Left forelimb (tissue), 1 donor: ENCODE measurements around the gene ACTN4.

Source experiments
- DNase-seq: peaks from one replicate; pipeline ENCODE4 v3.0.0-alpha.2; 2018; ENCODE audit warnings: low spot score

ACTN4 gene

GRCh38 chr19:38635483-38636399 is 11.7 kb upstream of the ACTN4 start:
- DNase-seq: no peak

DNA sequence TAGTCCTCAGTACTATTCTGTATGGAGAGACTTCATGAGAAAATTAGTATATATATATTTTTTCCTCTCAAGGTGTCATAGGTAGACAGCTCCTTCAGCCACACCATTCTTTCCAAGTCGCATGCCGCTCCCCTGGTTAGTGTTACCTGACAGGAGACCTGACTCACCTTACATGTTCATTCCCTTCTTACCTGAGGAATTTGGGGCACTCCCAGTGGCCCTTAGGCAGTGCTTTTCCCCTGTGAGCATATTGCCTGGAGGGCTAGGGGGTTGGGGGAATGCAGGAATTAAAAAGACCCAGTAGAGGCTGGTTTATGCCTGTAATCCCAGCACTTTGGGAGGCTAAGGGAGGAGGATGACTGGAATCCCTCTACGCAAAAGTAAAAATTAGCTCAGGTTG is 9.0 kb upstream of the ACTN4 start:
- no peak for DNase-seq

GRCh38 chr19:38639679-38640078 is 7.8 kb upstream of the ACTN4 start:
- DNase-seq: no peak

- no peak for DNase-seq
Measured at GRCh38 chr19:38640368-38640767, 7.1 kb upstream of the ACTN4 start.

DNA sequence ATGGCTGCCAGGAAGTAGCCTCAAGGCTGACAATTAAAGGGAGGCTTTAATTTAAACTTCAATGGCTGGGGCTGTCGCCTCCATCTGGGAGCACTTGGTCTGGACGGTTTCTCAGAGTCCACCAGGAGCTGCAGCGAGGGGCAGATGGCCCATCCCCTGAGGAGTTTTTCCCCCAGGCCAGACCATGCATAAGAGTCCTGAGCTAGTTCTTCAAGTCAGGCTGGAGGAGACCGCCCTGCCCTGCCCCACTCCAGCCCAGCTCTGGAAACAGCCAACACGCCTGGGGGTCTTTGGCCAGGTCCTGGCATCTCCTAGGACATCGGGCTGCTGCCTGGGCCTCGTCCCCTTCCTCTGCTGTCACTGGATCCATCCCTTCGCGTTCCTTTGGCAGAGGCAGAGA is 5.3 kb upstream of the ACTN4 start:
- no peak for DNase-seq

DNA sequence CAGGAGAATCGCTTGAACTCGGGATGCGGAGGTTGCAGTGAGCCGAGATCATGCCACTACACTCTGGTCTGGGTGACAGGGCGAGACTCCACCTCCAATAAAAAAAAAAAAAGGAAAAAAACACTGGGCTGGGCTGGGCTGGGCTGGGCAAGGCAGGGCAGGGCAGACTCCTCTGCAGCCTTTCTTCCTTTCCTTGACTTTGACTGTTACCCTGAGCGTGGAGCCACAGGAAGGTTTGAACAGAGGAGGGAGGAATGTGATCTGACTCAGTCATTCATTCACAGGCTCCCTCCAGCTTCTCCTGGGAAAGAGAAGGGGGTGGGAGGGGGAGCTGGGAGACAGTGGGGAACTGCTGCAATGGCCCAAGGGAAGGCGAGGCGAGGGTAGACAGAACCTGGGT is 2.7 kb upstream of the ACTN4 start:
- no peak for DNase-seq

DNA sequence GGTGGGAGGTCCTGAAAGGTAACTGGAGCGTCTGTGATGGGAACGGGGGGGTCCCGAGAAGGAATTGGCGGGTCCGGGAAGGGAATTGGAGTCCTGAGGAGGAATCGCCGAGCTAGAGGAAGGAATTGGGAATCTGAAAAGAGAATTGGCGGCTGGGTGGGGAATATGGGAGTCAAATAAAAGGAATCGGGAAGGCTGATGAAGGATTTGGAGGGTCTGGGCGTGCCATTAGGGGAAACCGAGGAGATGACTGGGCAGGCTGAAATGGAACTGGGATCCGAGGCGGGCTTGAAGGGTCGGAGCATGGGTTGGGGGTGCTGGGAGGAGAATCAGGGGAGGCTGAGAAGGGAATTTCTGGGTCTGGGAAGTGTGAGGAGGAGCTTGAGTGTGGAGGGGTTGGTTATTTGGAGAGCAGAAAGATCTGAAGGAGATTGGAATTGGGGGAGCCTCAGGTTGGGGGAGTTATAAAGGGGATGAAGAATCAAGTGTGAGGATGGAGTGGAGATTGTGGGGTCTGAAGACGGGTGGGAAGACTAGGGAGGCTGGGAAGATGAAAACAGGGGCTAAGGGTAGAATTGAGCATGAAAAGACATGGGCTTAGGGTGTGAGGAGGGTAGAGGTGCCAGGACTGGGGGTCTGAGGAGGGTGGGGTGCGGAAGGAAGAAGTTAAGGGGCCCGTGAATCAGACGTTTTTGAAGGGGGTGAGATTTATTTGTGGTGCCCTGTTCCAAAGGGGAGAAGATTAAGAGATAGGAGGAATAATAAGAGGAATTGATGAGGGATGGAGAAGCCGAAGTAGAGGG is 718 bp downstream of the ACTN4 start:
- DNase-seq: no peak

DNA sequence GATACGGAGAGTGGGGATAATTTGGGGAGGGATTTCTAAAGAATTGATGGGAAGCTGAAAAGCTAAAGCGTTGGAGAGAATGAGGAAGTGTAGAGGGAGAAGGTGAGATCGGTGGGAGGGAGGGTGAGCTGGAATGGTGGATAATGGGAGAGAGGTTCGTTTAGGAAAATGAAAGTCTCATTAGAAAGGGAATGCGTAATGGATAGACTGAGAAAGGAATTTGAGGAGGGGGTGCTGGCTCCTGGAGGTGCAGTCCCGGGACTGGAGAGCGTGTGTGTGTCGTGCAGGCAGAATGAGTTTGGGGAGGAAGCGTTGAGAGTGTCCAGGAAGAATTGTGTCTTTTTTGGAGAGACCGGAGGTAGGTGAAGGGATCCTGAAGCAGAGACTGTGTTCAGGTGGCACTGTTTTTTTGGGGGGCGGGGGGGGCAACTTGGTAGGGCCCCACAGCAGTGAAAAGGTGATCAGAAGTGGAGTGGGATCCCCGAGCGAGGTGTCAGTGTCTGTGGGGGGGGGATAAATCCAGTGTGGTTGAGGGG is 1.4 kb downstream of the ACTN4 start:
- DNase-seq: no peak

- no peak for DNase-seq
Measured at GRCh38 chr19:38649305-38650171, 2.1 kb downstream of the ACTN4 start.

DNA sequence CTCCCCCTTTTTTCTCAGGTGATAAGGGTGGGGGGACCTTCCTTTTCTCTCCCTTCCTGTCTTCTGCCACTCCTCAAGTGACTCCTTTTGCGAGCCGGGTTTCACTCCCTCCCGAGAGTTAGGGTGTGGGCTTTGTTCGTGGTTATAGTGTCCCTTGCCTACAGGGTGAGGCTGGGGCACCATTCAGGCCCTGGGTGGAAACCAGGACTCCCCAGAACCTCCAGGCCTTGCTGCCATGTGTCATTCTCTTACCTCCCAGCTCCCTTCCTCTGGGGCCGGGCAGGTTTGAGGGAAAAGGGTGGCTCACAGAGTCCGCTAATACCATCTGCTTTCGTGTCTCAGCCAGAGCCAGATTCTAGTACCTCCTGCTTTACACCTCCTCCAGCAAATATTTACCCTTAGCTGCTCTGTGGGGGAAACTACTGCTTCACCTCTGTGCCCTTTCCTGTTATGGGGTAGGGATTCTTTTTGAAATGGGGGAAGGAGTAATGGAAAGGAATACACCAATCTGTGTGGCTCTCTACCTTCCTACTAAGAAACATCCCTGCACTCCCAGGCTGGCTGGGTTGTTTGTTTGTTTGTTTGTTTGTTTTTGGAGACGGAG is 2.8 kb downstream of the ACTN4 start:
- DNase-seq: no peak

GRCh38 chr19:38650911-38651584 is 3.6 kb downstream of the ACTN4 start:
- no peak for DNase-seq

- DNase-seq: no peak
Measured at GRCh38 chr19:38653028-38653571, 5.7 kb downstream of the ACTN4 start.

DNA sequence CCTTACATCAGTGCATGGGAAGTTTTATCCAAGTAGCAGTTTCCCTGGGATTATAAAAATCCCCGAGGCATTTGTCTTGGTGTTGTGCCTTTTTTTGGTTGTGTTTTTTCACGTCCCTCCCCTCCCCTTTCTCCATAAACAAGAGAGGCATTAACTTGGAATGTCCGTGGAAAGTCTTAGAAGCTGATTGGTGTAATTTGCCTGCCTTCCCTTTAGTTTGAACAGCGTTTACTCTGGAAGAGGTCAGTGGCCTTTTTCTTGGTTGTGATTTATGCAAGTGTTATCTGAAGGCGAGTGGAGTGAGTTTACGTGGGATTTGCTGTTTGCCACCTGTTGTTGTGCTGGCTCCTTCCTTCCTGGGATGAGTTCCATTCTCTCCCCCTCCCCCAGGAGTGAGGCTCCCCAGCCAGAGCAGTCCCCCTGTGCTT is 7.2 kb downstream of the ACTN4 start:
- no peak for DNase-seq

DNA sequence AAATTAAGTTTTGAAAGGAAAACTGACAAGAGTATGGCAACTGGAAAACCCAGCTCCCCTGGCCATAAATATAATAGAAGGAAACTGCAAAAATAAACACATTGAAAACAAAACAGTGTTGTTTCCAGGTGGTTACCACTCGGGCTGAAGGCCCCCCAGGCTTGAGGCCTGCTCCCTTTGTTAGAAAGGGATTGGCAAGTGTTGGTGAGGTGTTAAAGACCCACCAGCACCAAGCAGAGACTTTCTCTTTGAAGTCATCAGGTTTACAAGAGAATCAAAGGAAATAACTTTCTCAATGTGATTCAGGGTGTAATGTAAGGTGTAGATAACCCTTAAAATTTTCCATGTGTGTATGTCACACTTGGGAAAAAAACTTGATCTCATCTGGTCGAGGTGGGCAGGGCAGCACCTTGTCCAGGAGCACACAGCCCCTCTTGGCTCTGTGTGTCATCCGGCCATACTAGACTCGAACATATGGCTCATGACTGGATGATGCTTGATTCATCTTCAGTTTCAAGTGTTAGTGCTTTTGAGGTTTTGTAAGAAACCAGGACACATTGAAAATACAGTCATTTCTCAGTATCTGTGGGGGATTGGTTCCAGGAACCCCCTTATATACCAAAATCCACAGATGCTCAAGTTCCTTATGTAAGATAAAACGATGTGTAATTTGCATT is 7.8 kb downstream of the ACTN4 start:
- DNase-seq: no peak

DNA sequence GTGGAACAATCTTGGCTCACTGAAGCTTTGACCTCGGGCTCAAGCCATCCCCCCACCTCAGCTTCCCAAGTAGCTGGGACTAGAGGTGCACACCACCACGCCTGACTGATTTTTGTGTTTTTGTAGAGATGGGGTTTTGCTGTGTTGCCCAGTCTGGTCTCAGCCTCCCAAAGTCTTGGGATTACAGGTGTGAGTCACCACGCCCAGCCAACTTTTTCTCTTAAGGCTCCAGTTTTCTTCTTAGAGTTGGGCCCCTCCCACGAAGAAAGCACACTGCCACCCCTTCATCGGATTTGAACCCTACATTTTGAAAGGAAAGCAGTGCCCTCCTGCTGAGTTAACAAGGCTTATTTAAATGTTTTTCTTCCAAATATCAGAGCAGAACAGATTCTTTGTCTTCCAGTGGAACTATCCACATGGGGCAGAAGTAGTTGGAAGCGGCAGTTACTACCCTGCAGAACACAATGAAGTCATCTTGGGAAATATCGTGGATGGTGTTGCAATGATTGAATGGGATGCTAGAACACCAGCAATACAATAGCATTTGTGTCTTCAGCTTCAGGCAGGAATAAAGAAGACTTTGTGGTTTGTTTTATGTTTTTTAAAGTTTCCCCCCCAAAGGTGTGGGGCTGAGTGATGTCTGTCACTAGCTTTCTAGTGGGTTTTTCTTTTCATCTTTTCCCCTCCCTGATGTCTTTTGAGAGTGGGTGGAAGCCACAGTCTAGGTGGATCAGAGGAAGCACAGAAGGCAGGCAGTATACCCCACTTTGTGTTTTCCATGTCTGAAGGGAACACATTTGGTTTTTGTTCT is 8.9 kb downstream of the ACTN4 start:
- DNase-seq: no peak

GRCh38 chr19:38657633-38658222 is 10.3 kb downstream of the ACTN4 start:
- DNase-seq: no peak

GRCh38 chr19:38658462-38659306 is 11.2 kb downstream of the ACTN4 start:
- DNase-seq: no peak

GRCh38 chr19:38660724-38661123 is 13.3 kb downstream of the ACTN4 start:
- no peak for DNase-seq
